ENCODE results near the gene CCDC15.
"Not testable (repeated sequence)": the region's sequence is repeated elsewhere in the genome, so short reads cannot be mapped to it uniquely, and the experiment has no call there.

The CCDC15 gene

GRCh38 chr11:124941703-124942102, 12.3 kb upstream of the CCDC15 start:
- DNase-seq (ENCODE audit: low spot score): no peak

- no peak for DNase-seq (ENCODE audit: low spot score)
These were observed 11.3 kb upstream of the CCDC15 start for GRCh38 chr11:124942466-124943253.

- no peak for DNase-seq (ENCODE audit: low spot score)
These were observed 10.8 kb upstream of the CCDC15 start for GRCh38 chr11:124943254-124943616.

GRCh38 chr11:124943741-124944140, 10.3 kb upstream of the CCDC15 start:
- DNase-seq (ENCODE audit: low spot score): no peak

- no peak for DNase-seq (ENCODE audit: low spot score)
These were observed 9.4 kb upstream of the CCDC15 start for GRCh38 chr11:124944565-124944964.

- DNase-seq (ENCODE audit: low spot score): no peak
These were observed 8.2 kb upstream of the CCDC15 start for GRCh38 chr11:124945826-124946225.

- no peak for DNase-seq (ENCODE audit: low spot score)
These were observed 7.3 kb upstream of the CCDC15 start for GRCh38 chr11:124946735-124947141.

GRCh38 chr11:124950601-124951330, 3.2 kb upstream of the CCDC15 start:
- DNase-seq (ENCODE audit: low spot score): no peak

- DNase-seq (ENCODE audit: low spot score): no peak
These were observed 2.7 kb upstream of the CCDC15 start for GRCh38 chr11:124951341-124951740.

GRCh38 chr11:124954590-124954955, 571 bp downstream of the CCDC15 start:
- DNase-seq (ENCODE audit: low spot score): no peak

GRCh38 chr11:124955035-124955434, 1.0 kb downstream of the CCDC15 start:
- no peak for DNase-seq (ENCODE audit: low spot score)

- no peak for DNase-seq (ENCODE audit: low spot score)
These were observed 8.1 kb downstream of the CCDC15 start for GRCh38 chr11:124961972-124962609.

GRCh38 chr11:124968197-124968596, 14.2 kb downstream of the CCDC15 start:
- DNase-seq (ENCODE audit: low spot score): not testable (repeated sequence)

GRCh38 chr11:124970925-124971324, 16.9 kb downstream of the CCDC15 start:
- DNase-seq (ENCODE audit: low spot score): no peak

GRCh38 chr11:124971810-124972209, 17.8 kb downstream of the CCDC15 start:
- no peak for DNase-seq (ENCODE audit: low spot score)

- no peak for DNase-seq (ENCODE audit: low spot score)
These were observed 22.5 kb downstream of the CCDC15 start for GRCh38 chr11:124976531-124976930.

- no peak for DNase-seq (ENCODE audit: low spot score)
These were observed 23.0 kb downstream of the CCDC15 start for GRCh38 chr11:124977006-124977405.

GRCh38 chr11:124978316-124978715, 24.3 kb downstream of the CCDC15 start:
- no peak for DNase-seq (ENCODE audit: low spot score)

- no peak for DNase-seq (ENCODE audit: low spot score)
These were observed 28.0 kb downstream of the CCDC15 start for GRCh38 chr11:124982043-124982442.

- no peak for DNase-seq (ENCODE audit: low spot score)
These were observed 29.9 kb downstream of the CCDC15 start for GRCh38 chr11:124983674-124984511.

GRCh38 chr11:124984512-124984854, 30.5 kb downstream of the CCDC15 start:
- DNase-seq (ENCODE audit: low spot score): no peak

- no peak for DNase-seq (ENCODE audit: low spot score)
These were observed 33.1 kb downstream of the CCDC15 start for GRCh38 chr11:124987096-124987495.
